WTC11 (cell line): ENCODE data around the gene NRIP3.

Experiments used
- CTCF ChIP-seq: fragments of 200-600 bp; IDR thresholded peaks from 2 replicates; pipeline ENCODE4 v1.8.0; 2022; ENCODE audit warnings: antibody characterized with exemption
- ESRRA ChIP-seq: sonication (generic); formaldehyde crosslinking; IDR thresholded peaks from 2 replicates; pipeline ENCODE4 v1.8.1; 2022; ENCODE audit warnings: mild to moderate bottlenecking, missing genetic modification reagents, borderline replicate concordance
- NR2C2 ChIP-seq: sonication (generic); formaldehyde crosslinking; IDR thresholded peaks from 2 replicates; pipeline ENCODE4 v1.8.0; 2022; ENCODE audit warnings: mild to moderate bottlenecking, missing genetic modification reagents
- NR3C1 ChIP-seq: sonication (generic); formaldehyde crosslinking; conservative IDR thresholded peaks from 2 replicates; pipeline ENCODE4 v1.8.1; 2023; ENCODE audit warnings: low read depth, mild to moderate bottlenecking, missing genetic modification reagents
- PREB ChIP-seq: sonication (generic); formaldehyde crosslinking; IDR thresholded peaks from 2 replicates; pipeline ENCODE4 v1.8.1; 2022; ENCODE audit warnings: mild to moderate bottlenecking, missing genetic modification reagents, moderate library complexity, borderline replicate concordance
- RORB ChIP-seq: fragments of 250-450 bp; sonication (Bioruptor Pico); IDR thresholded peaks from 2 replicates; pipeline ENCODE4 v1.9.0; 2021; ENCODE audit warnings: mild to moderate bottlenecking
- TCF7 ChIP-seq: sonication (generic); formaldehyde crosslinking; IDR thresholded peaks from 2 replicates; pipeline ENCODE4 v1.8.0; 2022; ENCODE audit warnings: mild to moderate bottlenecking, low read depth, missing genetic modification reagents, moderate library complexity
- USF2 ChIP-seq: sonication (generic); formaldehyde crosslinking; IDR thresholded peaks from 2 replicates; pipeline ENCODE4 v1.8.1; 2023; ENCODE audit warnings: mild to moderate bottlenecking, missing genetic modification reagents, moderate library complexity
- ZNF138 ChIP-seq: sonication (generic); formaldehyde crosslinking; conservative IDR thresholded peaks from 2 replicates; pipeline ENCODE4 v1.8.1; 2022; ENCODE audit warnings: mild to moderate bottlenecking, moderate library complexity, missing genetic modification reagents
- ZNF512 ChIP-seq: sonication (generic); formaldehyde crosslinking; IDR thresholded peaks from 2 replicates; pipeline ENCODE4 v1.8.1; 2022; ENCODE audit warnings: missing genetic modification reagents, borderline replicate concordance
- TF ChIP-seq, protein P1 (sequence below): sonication (generic); formaldehyde crosslinking; IDR thresholded peaks from 2 replicates; pipeline ENCODE4 v1.8.1; 2023; ENCODE audit warnings: mild to moderate bottlenecking, missing genetic modification reagents, borderline replicate concordance
- TF ChIP-seq, protein P2 (sequence below): sonication (generic); formaldehyde crosslinking; IDR thresholded peaks from 2 replicates; pipeline ENCODE4 v1.8.0; 2023; ENCODE audit warnings: missing genetic modification reagents, mild to moderate bottlenecking, borderline replicate concordance

- TF ChIP-seq RORB (CRISPR knock-in tag): no peak
- TF ChIP-seq CTCF: no peak
- no peak for TF ChIP-seq NR3C1 (CRISPR knock-in tag)
- TF ChIP-seq TCF7 (CRISPR knock-in tag): no peak
- TF ChIP-seq ZNF512 (CRISPR knock-in tag): no peak
- TF ChIP-seq ZNF138: no peak
- TF ChIP-seq USF2: no peak
- TF ChIP-seq PREB (CRISPR knock-in tag): no peak
- no peak for TF ChIP-seq NR2C2 (CRISPR knock-in tag)
- TF ChIP-seq, protein P1, sequence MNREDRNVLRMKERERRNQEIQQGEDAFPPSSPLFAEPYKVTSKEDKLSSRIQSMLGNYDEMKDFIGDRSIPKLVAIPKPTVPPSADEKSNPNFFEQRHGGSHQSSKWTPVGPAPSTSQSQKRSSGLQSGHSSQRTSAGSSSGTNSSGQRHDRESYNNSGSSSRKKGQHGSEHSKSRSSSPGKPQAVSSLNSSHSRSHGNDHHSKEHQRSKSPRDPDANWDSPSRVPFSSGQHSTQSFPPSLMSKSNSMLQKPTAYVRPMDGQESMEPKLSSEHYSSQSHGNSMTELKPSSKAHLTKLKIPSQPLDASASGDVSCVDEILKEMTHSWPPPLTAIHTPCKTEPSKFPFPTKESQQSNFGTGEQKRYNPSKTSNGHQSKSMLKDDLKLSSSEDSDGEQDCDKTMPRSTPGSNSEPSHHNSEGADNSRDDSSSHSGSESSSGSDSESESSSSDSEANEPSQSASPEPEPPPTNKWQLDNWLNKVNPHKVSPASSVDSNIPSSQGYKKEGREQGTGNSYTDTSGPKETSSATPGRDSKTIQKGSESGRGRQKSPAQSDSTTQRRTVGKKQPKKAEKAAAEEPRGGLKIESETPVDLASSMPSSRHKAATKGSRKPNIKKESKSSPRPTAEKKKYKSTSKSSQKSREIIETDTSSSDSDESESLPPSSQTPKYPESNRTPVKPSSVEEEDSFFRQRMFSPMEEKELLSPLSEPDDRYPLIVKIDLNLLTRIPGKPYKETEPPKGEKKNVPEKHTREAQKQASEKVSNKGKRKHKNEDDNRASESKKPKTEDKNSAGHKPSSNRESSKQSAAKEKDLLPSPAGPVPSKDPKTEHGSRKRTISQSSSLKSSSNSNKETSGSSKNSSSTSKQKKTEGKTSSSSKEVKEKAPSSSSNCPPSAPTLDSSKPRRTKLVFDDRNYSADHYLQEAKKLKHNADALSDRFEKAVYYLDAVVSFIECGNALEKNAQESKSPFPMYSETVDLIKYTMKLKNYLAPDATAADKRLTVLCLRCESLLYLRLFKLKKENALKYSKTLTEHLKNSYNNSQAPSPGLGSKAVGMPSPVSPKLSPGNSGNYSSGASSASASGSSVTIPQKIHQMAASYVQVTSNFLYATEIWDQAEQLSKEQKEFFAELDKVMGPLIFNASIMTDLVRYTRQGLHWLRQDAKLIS (CRISPR knock-in tag): no peak
- no peak for TF ChIP-seq ESRRA
- TF ChIP-seq, protein P2, sequence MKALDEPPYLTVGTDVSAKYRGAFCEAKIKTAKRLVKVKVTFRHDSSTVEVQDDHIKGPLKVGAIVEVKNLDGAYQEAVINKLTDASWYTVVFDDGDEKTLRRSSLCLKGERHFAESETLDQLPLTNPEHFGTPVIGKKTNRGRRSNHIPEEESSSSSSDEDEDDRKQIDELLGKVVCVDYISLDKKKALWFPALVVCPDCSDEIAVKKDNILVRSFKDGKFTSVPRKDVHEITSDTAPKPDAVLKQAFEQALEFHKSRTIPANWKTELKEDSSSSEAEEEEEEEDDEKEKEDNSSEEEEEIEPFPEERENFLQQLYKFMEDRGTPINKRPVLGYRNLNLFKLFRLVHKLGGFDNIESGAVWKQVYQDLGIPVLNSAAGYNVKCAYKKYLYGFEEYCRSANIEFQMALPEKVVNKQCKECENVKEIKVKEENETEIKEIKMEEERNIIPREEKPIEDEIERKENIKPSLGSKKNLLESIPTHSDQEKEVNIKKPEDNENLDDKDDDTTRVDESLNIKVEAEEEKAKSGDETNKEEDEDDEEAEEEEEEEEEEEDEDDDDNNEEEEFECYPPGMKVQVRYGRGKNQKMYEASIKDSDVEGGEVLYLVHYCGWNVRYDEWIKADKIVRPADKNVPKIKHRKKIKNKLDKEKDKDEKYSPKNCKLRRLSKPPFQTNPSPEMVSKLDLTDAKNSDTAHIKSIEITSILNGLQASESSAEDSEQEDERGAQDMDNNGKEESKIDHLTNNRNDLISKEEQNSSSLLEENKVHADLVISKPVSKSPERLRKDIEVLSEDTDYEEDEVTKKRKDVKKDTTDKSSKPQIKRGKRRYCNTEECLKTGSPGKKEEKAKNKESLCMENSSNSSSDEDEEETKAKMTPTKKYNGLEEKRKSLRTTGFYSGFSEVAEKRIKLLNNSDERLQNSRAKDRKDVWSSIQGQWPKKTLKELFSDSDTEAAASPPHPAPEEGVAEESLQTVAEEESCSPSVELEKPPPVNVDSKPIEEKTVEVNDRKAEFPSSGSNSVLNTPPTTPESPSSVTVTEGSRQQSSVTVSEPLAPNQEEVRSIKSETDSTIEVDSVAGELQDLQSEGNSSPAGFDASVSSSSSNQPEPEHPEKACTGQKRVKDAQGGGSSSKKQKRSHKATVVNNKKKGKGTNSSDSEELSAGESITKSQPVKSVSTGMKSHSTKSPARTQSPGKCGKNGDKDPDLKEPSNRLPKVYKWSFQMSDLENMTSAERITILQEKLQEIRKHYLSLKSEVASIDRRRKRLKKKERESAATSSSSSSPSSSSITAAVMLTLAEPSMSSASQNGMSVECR (CRISPR knock-in tag): no peak
These were observed 34.7 kb upstream of the NRIP3 start for GRCh38 chr11:9038541-9038940.
